K562 (cell line): ENCODE measurements around the gene CEP70. TPM values are rescaled to one million over a fixed set of nuclear protein-coding genes. Genes with fewer than 3 reads are reported as not detected.

Experiments used
- ARID2 ChIP-seq: fragments of 450-650 bp; IDR thresholded peaks from 2 replicates; pipeline ENCODE4 v1.6.1; 2017; ENCODE audit warnings: antibody characterized with exemption, mild to moderate bottlenecking
- ARID4B ChIP-seq: sonication (generic); formaldehyde crosslinking; IDR thresholded peaks from 2 replicates; pipeline ENCODE4 v1.8.0; 2022; ENCODE audit warnings: mild to moderate bottlenecking, missing genetic modification reagents
- ATF1 ChIP-seq, 2 experiments: fragments of 450-650 bp in 1 of 2; IDR thresholded peaks; 2 replicates each; pipeline ENCODE4 v1.6.1; 2016; ENCODE audit warnings: missing compliant biosample characterization in 1 of 2, missing genetic modification characterization in 1 of 2
- CEBPG ChIP-seq, 3 experiments: fragments of 200-800 bp in 1 of 3; sonication (Bioruptor generic) in 1 of 3; sonication (generic) in 1 of 3; formaldehyde crosslinking in 1 of 3; IDR thresholded peaks in 2 of 3; conservative IDR thresholded peaks in 1 of 3; 2 replicates each; pipeline versions ENCODE4 v1.6.1 to v1.8.0; 2016 to 2022; ENCODE audit warnings: missing compliant biosample characterization in 2 of 3, missing genetic modification characterization in 2 of 3, mild to moderate bottlenecking in 1 of 3, missing genetic modification reagents in 1 of 3
- CTBP1 ChIP-seq: fragments of 450-650 bp; IDR thresholded peaks from 2 replicates; pipeline ENCODE4 v1.6.1; 2016; ENCODE audit warnings: borderline replicate concordance
- CXXC5 ChIP-seq: fragments of 250-450 bp; sonication (Bioruptor Pico); IDR thresholded peaks from 2 replicates; pipeline ENCODE4 v1.8.0; 2022; ENCODE audit warnings: inconsistent platforms, mild to moderate bottlenecking, moderate library complexity
- FOXJ3 ChIP-seq: sonication (generic); formaldehyde crosslinking; IDR thresholded peaks from 2 replicates; pipeline ENCODE4 v1.4.0; 2020; ENCODE audit warnings: mild to moderate bottlenecking, missing genetic modification reagents
- FOXK2 ChIP-seq, 2 experiments: fragments of 450-650 bp; IDR thresholded peaks in 1 of 2; conservative IDR thresholded peaks in 1 of 2; 2 replicates each; pipeline ENCODE4 v1.6.1; 2016; ENCODE audit warnings: low read depth in 2 of 2, mild to moderate bottlenecking in 1 of 2
- GTF2F1 ChIP-seq: IDR thresholded peaks from 2 replicates; pipeline ENCODE4 v1.6.1; 2011; ENCODE audit warnings: low read depth, low read length, improper control_type of control experiment
- HNRNPLL ChIP-seq: fragments of 200-400 bp; formaldehyde crosslinking; IDR thresholded peaks from 2 replicates; pipeline ENCODE4 v1.6.1; 2017; ENCODE audit warnings: low read length, low read depth, mild to moderate bottlenecking; ENCODE audit not compliant: poor library complexity, severe bottlenecking
- MEF2A ChIP-seq: IDR thresholded peaks from 2 replicates; pipeline ENCODE4 v1.6.1; 2011; ENCODE audit warnings: low read depth, mild to moderate bottlenecking, low read length, moderate library complexity; ENCODE audit not compliant: control insufficient read depth
- RCOR1 ChIP-seq, 2 experiments: IDR thresholded peaks; 2 replicates each; pipeline ENCODE4 v1.6.1; 2012; ENCODE audit warnings: low read depth in 2 of 2, low read length in 2 of 2, borderline replicate concordance in 1 of 2, improper control_type of control experiment in 1 of 2
- TBP ChIP-seq: optimal IDR thresholded peaks from 2 replicates; pipeline ENCODE3; 2011; ENCODE audit warnings: low read depth, low read length, improper control_type of control experiment
- YY1 ChIP-seq, 3 experiments: IDR thresholded peaks; 2 replicates each; pipeline ENCODE4 v1.6.1; 2011; ENCODE audit warnings: low read length in 2 of 3, mild to moderate bottlenecking in 2 of 3, moderate library complexity in 2 of 3, borderline replicate concordance in 1 of 3, control low read depth in 1 of 3, low read depth in 1 of 3; ENCODE audit not compliant: insufficient read depth in 3 of 3, insufficient replicate concordance in 2 of 3, control insufficient read depth in 1 of 3, insufficient read length in 1 of 3; ENCODE audit errors: extremely low read depth in 1 of 3
- ZNF75A ChIP-seq: fragments of 450-650 bp; formaldehyde crosslinking; IDR thresholded peaks from 2 replicates; pipeline ENCODE4 v1.4.0; 2020; ENCODE audit warnings: mild to moderate bottlenecking
- polyA plus RNA-seq, 8 experiments: library from polyadenylated mRNA; depleted of rRNA in 4 of 8; stranded (reverse) in 5 of 8; unstranded in 3 of 8; fragments of >200 nt; fragmentation: Nextera tagmentation in 2 of 8; fragmentation: Illumina TruSeq in 1 of 8; extraction: Ambion mirVana in 2 of 8; extraction: Trizol in 1 of 8; gene quantifications; 2 replicates each; pipeline versions ENCODE4 v1.2.1 to v1.2.3, GENCODE V29; 2011 to 2014; ENCODE audit warnings: inconsistent platforms in 1 of 8, missing spikeins in 1 of 8
- total RNA-seq, 7 experiments: library from RNA; depleted of rRNA in 6 of 7; stranded (reverse); fragments of >200 nt in 6 of 7; fragmentation: Illumina TruSeq in 2 of 7; extraction: Trizol in 2 of 7; gene quantifications; 2 replicates each; pipeline versions ENCODE4 v1.2.1 to v1.2.3, GENCODE V29; 2011 to 2021; ENCODE audit warnings: low replicate concordance in 1 of 7
- TF ChIP-seq, protein P1 (sequence below): fragments of 450-650 bp; IDR thresholded peaks from 2 replicates; pipeline ENCODE4 v1.6.1; 2014; ENCODE audit warnings: low read depth, mild to moderate bottlenecking, moderate library complexity, borderline replicate concordance

The CEP70 gene
- total and polyA plus RNA-seq, 9 of the 15 experiments (the other 6 are each of a cell fraction or from before 2014, with no cell fraction given) = 16.1 to 31.5 (median 23.4) TPM

DNA sequence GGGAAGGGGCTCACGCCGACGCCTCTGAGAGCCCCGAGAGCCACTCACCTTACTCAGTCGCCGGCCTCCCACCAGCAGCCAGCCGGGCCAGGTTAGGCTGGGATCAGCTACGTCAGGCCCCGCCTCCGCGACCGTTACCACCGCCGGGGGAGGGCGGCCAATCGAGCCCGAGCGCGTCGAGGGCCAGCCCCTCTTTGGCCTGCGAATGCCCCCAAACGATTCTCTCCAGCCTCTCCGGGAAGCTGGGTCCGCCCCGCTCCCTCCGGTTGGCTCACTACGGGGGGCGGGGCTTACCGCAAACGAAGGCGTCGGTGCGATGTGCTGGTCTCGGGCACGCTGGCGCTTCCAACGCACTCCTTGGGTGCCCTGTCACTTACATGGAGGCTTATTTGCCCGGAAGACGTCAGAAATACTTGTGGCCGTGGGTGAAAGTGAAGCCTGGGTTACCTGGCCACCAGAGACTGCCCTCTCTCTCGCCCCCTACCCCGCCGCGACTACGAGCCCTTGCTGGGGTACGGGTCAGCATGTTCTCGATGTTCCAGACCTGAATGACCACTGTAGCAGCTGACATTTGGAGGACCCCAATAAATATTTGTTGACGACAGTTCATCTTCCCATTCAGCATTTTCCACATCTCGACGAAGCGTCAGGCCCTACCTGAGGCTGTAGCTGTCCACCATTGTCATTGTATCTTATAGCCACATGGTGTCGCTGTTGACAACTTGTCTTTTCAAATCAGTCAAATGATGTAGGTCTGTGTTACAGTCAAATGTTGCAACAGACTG is at the start of gene CEP70 (continued):
- peak; percentile 42 for TF ChIP-seq ARID4B (CRISPR knock-in tag)
- TF ChIP-seq FOXK2 (conservative IDR thresholded peaks at IDR 0.05 in 1 of 2, IDR thresholded peaks at IDR 0.05 in 1 of 2; ENCODE audit: low read depth in 2 of 2) = peak in 1 of 2 experiments; percentile 54; a peak in 1 of 4 replicates
- TF ChIP-seq ZNF75A (CRISPR knock-in tag) = no peak
- TF ChIP-seq ATF1 (CRISPR knock-in tag; IDR thresholded peaks at IDR 0.05) = peak; percentile 48; the same call in 1 of the 2 replicates
- peak; percentile 84 for TF ChIP-seq ATF1 (tag; IDR thresholded peaks at IDR 0.05)
- TF ChIP-seq GTF2F1 = 0 out of 2 replicates have a peak, but pooled peaks have one; percentile 16
- TF ChIP-seq CXXC5 (CRISPR knock-in tag) = peak; percentile 88
- TF ChIP-seq MEF2A = peak; percentile 15; the same call in 1 of the 2 replicates
- TF ChIP-seq YY1 (IDR thresholded peaks at IDR 0.05; ENCODE audit: borderline replicate concordance in 1 of 3, control insufficient read depth in 1 of 3, extremely low read depth in 1 of 3, insufficient read depth in 3 of 3, insufficient read length in 1 of 3, insufficient replicate concordance in 2 of 3, low read depth in 1 of 3, low read length in 2 of 3) = peak in 2 of 3 experiments; percentile 67 to 68
- TF ChIP-seq FOXJ3 (CRISPR knock-in tag) = no peak
- no peak for TF ChIP-seq ARID2
- TF ChIP-seq HNRNPLL = peak; percentile 68
- peak in 1 of 2 experiments; percentile 37; a peak in 2 of 4 replicates for TF ChIP-seq RCOR1 (IDR thresholded peaks at IDR 0.05; ENCODE audit: borderline replicate concordance in 1 of 2, low read depth in 2 of 2, low read length in 2 of 2)
- TF ChIP-seq CEBPG (CRISPR knock-in tag; IDR thresholded peaks at IDR 0.05) = peak; percentile 93
- TF ChIP-seq CEBPG (tag; conservative IDR thresholded peaks at IDR 0.05 in 1 of 2, IDR thresholded peaks at IDR 0.05 in 1 of 2) = peak; percentile 90 to 91; a peak in 2 of 4 replicates
- peak; percentile 70 for TF ChIP-seq CTBP1
- TF ChIP-seq, protein P1, sequence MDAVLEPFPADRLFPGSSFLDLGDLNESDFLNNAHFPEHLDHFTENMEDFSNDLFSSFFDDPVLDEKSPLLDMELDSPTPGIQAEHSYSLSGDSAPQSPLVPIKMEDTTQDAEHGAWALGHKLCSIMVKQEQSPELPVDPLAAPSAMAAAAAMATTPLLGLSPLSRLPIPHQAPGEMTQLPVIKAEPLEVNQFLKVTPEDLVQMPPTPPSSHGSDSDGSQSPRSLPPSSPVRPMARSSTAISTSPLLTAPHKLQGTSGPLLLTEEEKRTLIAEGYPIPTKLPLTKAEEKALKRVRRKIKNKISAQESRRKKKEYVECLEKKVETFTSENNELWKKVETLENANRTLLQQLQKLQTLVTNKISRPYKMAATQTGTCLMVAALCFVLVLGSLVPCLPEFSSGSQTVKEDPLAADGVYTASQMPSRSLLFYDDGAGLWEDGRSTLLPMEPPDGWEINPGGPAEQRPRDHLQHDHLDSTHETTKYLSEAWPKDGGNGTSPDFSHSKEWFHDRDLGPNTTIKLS = peak; percentile 65; the same call in 1 of the 2 replicates
- TF ChIP-seq TBP = peak; percentile 59
